GM19351 (cell line): ENCODE results near the gene FTL.

ENCODE experiments used
- ATAC-seq: cut with Tn5 transposase; IDR thresholded peaks from one replicate; pipeline ENCODE4 v1.9.1; 2021; ENCODE audit warnings: mild to moderate bottlenecking, moderate library complexity; ENCODE audit not compliant: unreplicated experiment

Gene FTL

DNA sequence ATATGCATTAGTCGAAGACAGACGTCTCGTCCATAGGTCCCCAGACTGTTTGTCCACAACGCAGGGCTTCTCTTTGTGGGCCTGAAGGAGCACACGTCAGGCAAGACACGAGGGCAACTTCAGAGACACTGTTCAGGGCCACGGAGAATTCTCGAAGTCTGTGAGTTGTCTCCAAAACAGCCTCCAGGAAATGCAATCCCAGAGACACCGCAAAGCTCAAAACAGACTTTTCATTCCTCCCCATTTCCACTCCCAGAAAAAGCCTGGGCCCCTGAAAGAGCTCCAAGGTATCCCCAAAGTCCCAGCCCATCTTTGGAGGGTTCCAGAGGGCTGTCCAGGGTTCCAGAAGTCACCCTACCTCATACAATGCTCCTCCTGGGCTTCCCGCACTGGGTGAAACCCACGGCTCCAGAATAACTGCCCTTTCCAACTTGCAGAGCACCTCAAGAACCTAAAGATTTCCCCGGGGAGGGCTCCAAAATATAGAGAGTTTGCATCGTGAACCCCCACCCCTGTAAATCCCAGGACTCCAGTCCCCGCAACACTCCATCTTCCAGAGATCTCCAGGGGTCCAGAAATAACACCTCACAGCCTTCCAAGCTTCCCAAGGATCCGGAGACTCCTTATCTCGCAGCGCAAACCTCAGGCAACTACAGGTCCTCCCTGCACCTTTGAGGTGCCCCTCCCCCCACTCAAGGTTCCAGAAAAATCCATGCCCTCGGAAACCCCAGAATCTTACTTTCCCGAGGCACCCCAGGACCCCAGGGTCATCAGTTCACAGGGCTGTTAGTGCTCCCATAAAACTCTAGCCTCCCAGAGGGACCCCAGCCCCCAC lies 687 bp upstream of the FTL start:
- ATAC-seq = no peak

DNA sequence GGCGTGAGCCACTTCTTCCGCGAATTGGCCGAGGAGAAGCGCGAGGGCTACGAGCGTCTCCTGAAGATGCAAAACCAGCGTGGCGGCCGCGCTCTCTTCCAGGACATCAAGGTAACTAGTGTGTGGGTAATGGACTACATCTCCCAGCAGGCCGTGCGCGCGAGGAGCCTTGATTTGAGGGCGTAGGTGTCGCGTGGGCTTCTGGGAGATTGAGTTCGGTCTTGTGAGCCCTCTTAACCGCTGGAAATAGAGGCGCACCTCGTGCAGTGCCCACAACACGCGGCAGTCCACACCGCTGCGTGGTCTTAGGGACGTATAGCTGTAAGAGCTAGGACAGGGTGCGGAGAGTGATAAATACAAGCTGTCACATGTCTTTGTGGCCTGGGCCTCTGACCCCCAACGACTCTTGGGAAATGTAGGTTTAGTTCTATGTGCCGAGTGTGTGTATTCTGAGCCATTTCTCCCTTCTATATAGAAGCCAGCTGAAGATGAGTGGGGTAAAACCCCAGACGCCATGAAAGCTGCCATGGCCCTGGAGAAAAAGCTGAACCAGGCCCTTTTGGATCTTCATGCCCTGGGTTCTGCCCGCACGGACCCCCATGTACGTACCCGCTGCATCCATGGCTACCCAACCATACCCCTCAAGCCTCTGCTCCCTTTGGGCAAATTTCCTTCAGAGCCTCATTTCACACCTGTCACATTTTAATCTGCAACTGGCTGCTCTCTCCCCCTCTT lies 864 bp downstream of the FTL start:
- no peak for ATAC-seq

DNA sequence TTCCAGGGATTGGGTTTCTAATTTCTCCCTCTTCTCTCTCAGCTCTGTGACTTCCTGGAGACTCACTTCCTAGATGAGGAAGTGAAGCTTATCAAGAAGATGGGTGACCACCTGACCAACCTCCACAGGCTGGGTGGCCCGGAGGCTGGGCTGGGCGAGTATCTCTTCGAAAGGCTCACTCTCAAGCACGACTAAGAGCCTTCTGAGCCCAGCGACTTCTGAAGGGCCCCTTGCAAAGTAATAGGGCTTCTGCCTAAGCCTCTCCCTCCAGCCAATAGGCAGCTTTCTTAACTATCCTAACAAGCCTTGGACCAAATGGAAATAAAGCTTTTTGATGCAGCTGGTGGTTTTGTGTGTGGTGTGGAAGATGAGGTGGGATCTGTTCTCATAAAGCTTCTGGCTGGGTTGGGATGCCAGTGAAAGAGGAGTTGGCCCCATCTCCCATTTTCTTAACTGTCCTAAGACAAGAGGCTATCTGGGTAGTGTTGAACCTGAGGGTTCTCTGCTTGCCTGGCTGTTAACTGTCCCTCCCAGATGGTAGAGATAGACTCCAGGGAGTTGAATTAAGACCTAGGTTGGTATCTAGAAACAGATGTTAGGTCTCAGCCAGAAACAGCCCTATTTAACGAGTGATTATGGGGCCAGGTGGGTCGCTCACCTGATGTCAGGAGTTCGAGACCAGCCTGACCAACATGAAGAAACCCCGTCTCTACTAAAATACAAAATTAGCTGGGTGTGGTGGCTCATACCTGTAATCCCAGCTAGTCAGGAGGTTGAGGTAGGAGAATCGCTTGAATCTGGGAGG lies 1.6 kb downstream of the FTL start:
- no peak for ATAC-seq

- ATAC-seq = no peak
These were observed 2.5 kb downstream of the FTL start for GRCh38 chr19:48967346-48968178.

GRCh38 chr19:48968179-48968661 lies 3.1 kb downstream of the FTL start:
- ATAC-seq = no peak

DNA sequence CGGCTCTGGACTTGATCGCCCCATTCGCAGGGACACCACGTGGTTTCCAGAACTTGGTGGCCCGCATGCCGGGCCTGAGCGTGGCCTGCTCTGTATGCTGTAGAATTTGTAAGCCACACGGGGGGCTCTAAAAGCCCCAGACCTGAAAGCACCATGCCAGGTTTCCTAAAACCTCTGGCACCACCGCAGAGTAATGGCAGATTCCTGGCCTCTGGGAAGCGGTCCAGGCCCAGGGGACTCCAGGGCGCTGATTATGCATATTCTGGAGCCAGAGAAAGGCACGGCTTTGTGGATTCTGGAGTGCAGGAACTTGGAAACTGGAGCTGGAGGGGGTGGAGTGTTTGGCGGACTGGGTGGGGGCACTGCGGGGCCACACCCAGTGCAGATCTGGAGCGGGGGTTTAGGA lies 3.7 kb downstream of the FTL start:
- ATAC-seq = no peak

- no peak for ATAC-seq
These were observed 4.4 kb downstream of the FTL start for GRCh38 chr19:48969276-48970138.

DNA sequence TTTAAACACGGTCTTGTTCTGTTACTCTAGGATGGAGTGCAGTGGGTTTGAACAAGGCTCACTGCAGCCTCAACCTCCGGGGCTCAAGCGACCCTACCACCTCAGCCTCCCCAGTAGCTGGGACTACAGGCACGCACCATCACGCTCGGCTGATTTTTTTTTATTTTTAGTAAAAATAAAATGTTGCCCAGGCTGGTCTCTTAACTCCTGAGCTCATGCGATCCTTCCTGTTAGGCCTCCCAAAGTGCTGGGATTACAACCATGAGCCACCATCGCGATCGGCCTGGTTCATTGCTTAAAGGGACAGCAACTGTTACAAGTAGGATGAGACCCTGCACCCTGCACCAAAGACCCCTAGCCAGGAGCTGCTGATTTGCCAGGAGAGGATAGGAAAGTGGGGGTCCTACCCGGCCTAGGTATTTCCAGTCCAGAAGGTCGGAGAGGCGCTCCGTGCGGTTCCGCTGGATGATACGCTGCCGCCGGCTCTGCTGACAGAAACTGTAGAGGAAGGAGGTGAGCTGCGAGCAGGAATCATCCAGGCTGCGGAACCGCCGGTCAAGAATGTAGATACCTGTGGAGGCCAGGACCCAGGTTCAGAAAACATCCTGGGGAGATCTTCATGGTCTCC lies 5.1 kb downstream of the FTL start:
- no peak for ATAC-seq

DNA sequence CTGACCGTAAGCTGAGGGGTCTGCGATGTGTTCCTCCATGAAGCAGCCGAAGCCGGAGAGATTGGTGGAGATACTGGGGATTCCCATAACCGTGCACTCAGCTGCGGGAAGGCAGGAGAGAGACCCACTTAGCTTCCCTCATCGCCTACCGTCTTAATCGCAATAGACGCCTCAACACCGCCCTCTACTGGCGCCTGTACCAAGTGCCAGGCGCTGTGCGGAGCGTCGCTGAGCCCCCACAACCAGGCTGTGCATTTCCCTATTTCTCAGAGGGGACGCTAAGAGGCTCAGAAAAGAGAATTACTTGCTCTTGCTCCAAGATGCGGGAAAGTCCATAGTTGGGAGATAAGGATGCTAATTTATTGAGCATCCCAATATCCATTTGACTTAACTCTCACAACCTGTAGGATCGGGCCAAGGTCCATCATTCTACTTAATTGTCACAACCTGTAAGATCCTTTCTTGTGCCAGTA lies 5.8 kb downstream of the FTL start:
- no peak for ATAC-seq

DNA sequence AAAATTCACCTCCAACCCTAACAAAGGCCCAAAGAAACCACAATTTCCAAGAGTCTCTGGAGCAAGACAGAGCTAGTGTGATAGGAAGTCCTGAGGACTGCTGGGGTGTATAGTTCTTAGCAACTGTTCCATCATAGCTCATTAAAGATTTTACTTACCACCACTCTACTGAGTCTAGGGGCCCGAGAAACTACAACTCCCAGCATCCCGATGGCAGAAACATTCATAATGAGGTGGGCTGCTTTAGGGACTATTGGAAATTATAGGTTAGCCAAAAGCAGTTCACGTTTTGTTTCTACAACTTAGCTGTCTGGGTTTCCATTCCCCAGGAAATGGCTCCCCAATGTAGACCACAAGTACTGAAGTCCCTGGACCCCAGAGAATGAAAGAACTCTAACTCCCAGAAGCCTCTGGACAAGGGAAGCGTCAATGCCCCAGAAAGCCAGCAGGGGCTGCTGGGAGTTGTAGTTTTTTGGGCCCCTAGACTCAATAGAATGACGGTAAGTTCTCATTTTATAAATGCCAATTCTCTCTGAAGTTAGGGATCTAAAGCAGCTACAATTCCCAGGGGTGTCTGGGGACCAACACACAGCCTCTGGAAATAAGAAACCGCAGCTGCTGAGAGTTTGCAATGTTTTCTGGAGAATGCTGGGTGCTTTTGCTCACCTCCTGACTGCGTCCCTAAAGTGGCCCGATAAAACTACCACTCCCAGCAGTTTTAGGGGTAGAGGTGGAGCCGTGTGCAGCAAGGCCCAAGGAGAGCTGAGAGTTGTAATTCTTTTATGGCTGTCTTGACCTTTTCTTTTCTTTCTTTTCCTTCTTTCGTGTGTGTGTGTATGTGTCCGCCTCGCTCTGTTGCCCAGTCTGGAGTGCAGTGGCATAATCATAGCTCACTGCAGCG lies 11.1 kb downstream of the FTL start:
- ATAC-seq = no peak

DNA sequence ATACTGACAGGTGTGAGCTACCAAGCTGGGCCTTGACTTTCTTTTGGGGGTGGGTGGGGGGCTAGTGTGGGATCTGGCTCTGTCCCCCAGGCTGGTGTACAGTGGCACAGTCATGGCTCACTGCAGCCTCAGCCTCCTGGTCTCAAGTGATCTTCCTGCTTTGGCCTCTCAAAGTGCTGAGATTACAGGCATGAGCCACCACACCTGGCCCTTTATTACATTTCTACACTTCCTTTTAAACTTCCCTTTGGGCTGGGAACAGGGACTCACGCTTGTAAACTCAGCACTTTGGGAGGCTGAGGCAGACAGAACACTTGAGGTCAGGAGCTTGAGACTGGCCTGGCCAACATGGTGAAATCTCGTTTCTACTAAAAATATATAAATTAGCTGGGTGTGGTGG lies 12.0 kb downstream of the FTL start:
- no peak for ATAC-seq

GRCh38 chr19:48982280-48982679 lies 17.2 kb downstream of the FTL start:
- ATAC-seq = no peak

DNA sequence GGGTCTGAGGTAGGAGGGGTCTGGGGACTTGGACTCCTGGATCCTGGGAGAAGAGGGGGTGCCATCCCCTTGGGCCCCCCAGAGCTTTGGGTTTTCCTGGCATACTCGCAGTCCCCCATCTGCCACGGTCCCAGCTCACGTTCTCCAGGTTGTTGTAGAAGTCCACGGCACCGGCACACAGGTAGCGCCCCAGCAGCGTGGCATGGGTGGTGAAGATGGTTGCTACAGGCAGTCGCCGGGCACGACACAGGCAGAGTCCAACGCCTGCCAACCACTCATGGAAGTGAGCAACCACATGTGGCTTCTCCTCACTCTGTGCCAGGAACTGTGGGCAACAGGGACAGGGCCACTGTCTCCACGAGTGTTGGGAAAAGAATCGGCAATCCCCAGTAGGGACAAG lies 20.6 kb downstream of the FTL start:
- no peak for ATAC-seq

DNA sequence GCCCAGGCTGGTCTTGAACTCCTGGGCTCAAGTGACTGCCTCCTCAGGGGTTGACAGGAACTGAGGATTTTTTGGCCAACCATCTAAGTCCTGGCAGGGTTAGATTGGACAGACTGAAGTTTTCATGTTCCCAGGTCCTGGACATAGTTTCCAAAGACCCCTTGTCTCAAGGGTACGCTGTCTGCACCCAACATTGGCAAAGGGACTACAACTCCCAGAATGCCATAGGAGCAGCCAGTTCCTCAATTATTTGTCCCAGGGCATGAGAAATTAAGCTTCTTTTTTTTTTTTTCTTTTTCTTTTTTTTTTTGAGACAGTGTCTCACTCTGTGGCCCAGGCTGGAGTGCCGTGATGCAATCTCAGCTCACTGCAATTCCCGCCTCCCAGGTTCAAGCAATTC lies 21.1 kb downstream of the FTL start:
- ATAC-seq = no peak

DNA sequence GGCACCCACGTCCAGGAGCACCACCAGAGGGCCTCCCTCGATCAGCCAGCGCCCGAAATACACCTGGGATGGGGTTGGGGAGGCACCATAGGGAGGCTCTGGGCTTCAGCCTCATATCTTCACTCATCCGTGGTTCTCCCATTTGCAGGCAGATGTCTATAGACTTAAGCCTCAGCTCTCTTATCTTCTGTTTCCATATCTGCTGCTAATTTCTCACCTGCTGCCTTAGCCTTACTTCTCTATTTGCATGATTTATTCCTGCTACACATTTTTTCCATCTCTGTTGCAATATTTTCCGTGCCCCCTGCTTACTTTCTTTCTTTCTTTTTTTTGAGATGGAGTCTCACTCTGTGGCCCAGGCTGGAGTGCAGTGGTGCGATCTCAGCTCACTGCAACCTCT lies 22.2 kb downstream of the FTL start:
- no peak for ATAC-seq

GRCh38 chr19:48988286-48988685 lies 23.2 kb downstream of the FTL start:
- no peak for ATAC-seq

GRCh38 chr19:48988860-48989259 lies 23.8 kb downstream of the FTL start:
- ATAC-seq = no peak

- no peak for ATAC-seq
These were observed 24.7 kb downstream of the FTL start for GRCh38 chr19:48989701-48990291.
